RWPE1 (cell line): ENCODE measurements around the gene DGCR2.

Experiments used
- CTCF ChIA-PET: fragments of 350-600 bp; sonication (Branson Sonifier 250); formaldehyde crosslinking; extraction: SDS; loops from one replicate; lab custom pipeline; 2021; lab: Yijun Ruan, JAX
- POLR2A ChIA-PET: fragments of 400-600 bp; formaldehyde crosslinking; extraction: SDS; loops from one replicate; lab custom pipeline; 2020; ENCODE audit warnings: antibody characterized with exemption; ENCODE audit not compliant: low non-redundant PET; lab: Yijun Ruan, JAX
- DNase-seq: peaks from one replicate; pipeline ENCODE4 v3.0.0; 2012; ENCODE audit warnings: low spot score
- H3K27ac ChIP-seq: fragments of 450-650 bp; 2 replicates; pipeline ENCODE4 v1.5.1; 2017
- TF ChIP-seq, protein P1 (sequence below): fragments of 450-650 bp; conservative IDR thresholded peaks from 2 replicates; pipeline ENCODE4 v1.5.1; 2017; ENCODE audit warnings: low read depth, mild to moderate bottlenecking

The DGCR2 gene

GRCh38 chr22:19146215-19146968 lies 24.2 kb upstream of the DGCR2 start:
- POLR2A ChIA-PET = no interaction called here
- DNase-seq = no peak
- no peak overlapping the region for H3K27ac ChIP-seq
- CTCF ChIA-PET = no interaction called here
- TF ChIP-seq, protein P1, sequence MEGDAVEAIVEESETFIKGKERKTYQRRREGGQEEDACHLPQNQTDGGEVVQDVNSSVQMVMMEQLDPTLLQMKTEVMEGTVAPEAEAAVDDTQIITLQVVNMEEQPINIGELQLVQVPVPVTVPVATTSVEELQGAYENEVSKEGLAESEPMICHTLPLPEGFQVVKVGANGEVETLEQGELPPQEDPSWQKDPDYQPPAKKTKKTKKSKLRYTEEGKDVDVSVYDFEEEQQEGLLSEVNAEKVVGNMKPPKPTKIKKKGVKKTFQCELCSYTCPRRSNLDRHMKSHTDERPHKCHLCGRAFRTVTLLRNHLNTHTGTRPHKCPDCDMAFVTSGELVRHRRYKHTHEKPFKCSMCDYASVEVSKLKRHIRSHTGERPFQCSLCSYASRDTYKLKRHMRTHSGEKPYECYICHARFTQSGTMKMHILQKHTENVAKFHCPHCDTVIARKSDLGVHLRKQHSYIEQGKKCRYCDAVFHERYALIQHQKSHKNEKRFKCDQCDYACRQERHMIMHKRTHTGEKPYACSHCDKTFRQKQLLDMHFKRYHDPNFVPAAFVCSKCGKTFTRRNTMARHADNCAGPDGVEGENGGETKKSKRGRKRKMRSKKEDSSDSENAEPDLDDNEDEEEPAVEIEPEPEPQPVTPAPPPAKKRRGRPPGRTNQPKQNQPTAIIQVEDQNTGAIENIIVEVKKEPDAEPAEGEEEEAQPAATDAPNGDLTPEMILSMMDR = no peak

GRCh38 chr22:19143967-19144400 lies 21.8 kb upstream of the DGCR2 start:
- ChIA-PET CTCF (interaction anchor here (0.7 kb wide), 1 partner anchor 9 kb away, joined by 4 read pairs; no protein-coding TSS in a partner anchor), POLR2A (interaction anchor here (0.7 to 1.1 kb wide), 2 partner anchors 22 to 31 kb away, joined by 3 to 4 read pairs; partner anchors contain the start of gene DGCR2)
- no peak for DNase-seq
- TF ChIP-seq, protein P1 = no peak
- H3K27ac ChIP-seq = peak overlapping the region; percentile 62

DNA sequence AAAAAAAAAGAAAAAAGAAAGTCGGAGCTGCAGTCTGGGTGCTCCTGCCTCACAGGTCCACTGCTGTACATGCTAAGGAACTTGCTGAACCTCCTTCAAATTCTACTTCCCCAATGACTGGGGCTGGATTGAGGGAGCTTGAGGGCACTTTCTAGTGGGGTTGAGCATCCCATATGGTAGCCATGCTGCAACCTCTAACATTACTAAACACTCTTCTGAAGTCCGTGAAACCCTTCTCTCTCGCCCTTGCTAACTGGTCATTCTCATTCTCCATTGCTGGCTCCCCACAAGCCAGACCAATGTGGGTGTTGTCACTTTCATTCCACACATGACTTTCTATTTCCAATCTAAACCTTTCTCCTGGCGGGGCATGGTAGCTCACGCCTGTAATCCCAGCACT lies 21.0 kb upstream of the DGCR2 start:
- ChIA-PET POLR2A (interaction anchor here (0.5 kb wide), 1 partner anchor 225 kb away, joined by 4 read pairs; no protein-coding TSS in a partner anchor), CTCF (no interaction called here)
- DNase-seq = no peak
- peak overlapping the region; percentile 62; the same call in 1 of the 2 replicates for H3K27ac ChIP-seq
- TF ChIP-seq, protein P1 = no peak

- no peak for DNase-seq
- H3K27ac ChIP-seq = no peak overlapping the region; the same call in 1 of the 2 replicates
- ChIA-PET CTCF (interaction anchor here (0.7 kb wide), 1 partner anchor 11 kb away, joined by 3 read pairs; the partner anchor contains the start of gene TSSK2), POLR2A (no interaction called here)
- TF ChIP-seq, protein P1 = no peak
Measured at GRCh38 chr22:19142394-19142793, 20.2 kb upstream of the DGCR2 start.

GRCh38 chr22:19139974-19140373 lies 17.8 kb upstream of the DGCR2 start:
- DNase-seq = no peak
- CTCF ChIA-PET = no interaction called here
- TF ChIP-seq, protein P1 = no peak
- H3K27ac ChIP-seq = no peak overlapping the region
- POLR2A ChIA-PET = no interaction called here

- POLR2A ChIA-PET = no interaction called here
- 0 out of 2 replicates have a peak overlapping the region, but pooled peaks have one; percentile 5 for H3K27ac ChIP-seq
- CTCF ChIA-PET = no interaction called here
- TF ChIP-seq, protein P1 = no peak
- DNase-seq = no peak
Measured at GRCh38 chr22:19139001-19139356, 16.8 kb upstream of the DGCR2 start.
